Activated CD8-positive, alpha-beta T cell treated with anti-CD3 and anti-CD28 coated beads for 36 hours (primary cell): Measurements from ENCODE around the gene RHBDL2. TPM values are rescaled to one million over a fixed set of nuclear protein-coding genes. Genes with fewer than 3 reads are reported as not detected.

Experiments used
- ATAC-seq: fragments of 200-7000 bp; cut with Tn5 transposase; one replicate; pipeline ENCODE4 v1.10.0; 2021; ENCODE audit warnings: mild to moderate bottlenecking, moderate library complexity
- CTCF ChIA-PET: fragments of 350-600 bp; sonication (Branson Sonifier 250); formaldehyde crosslinking; loops from one replicate; lab custom pipeline; 2021; ENCODE audit warnings: antibody characterized with exemption; lab: Charles Lee
- POLR2A ChIA-PET: fragments of 350-600 bp; sonication (Branson Sonifier 250); formaldehyde crosslinking; loops from one replicate; lab custom pipeline; 2021; ENCODE audit warnings: antibody characterized with exemption; lab: Charles Lee
- DNase-seq: peaks from one replicate; pipeline ENCODE4 v3.0.0-alpha.2; 2020
- H3K27ac Mint-ChIP-seq: one replicate; pipeline ENCODE4 v1.8.0; 2021; ENCODE audit warnings: mild to moderate bottlenecking, mixed read lengths
- H3K27me3 Mint-ChIP-seq: one replicate; pipeline ENCODE4 v1.8.0; 2021; ENCODE audit warnings: mixed read lengths
- H3K36me3 Mint-ChIP-seq: one replicate; pipeline ENCODE4 v1.8.0; 2021; ENCODE audit warnings: low read depth, mixed read lengths
- H3K4me1 Mint-ChIP-seq: one replicate; pipeline ENCODE4 v1.8.0; 2021; ENCODE audit warnings: low read depth, mixed read lengths
- H3K4me3 Mint-ChIP-seq: one replicate; pipeline ENCODE4 v1.8.0; 2021; ENCODE audit warnings: mild to moderate bottlenecking, moderate library complexity, mixed read lengths
- H3K9me3 Mint-ChIP-seq: one replicate; pipeline ENCODE4 v1.8.0; 2021; ENCODE audit warnings: mixed read lengths
- intact Hi-C: fragments of 100-400 bp; cut with micrococcal nuclease; formaldehyde crosslinking; loops from one replicate; pipeline ENCODE4 v1.10.0; 2022
- total RNA-seq, 2 experiments: library from RNA; stranded (reverse); gene quantifications; one replicate each; pipeline ENCODE4 v1.2.3, GENCODE V29; 2021
- TF ChIP-seq, protein P1 (sequence below): fragments of 200-600 bp; IDR thresholded peaks from one replicate; pipeline ENCODE4 v1.8.0; 2022; ENCODE audit warnings: antibody characterized with exemption, mild to moderate bottlenecking

RHBDL2 gene
- total RNA-seq, 2 experiments from 2014 or later = not detected

DNA sequence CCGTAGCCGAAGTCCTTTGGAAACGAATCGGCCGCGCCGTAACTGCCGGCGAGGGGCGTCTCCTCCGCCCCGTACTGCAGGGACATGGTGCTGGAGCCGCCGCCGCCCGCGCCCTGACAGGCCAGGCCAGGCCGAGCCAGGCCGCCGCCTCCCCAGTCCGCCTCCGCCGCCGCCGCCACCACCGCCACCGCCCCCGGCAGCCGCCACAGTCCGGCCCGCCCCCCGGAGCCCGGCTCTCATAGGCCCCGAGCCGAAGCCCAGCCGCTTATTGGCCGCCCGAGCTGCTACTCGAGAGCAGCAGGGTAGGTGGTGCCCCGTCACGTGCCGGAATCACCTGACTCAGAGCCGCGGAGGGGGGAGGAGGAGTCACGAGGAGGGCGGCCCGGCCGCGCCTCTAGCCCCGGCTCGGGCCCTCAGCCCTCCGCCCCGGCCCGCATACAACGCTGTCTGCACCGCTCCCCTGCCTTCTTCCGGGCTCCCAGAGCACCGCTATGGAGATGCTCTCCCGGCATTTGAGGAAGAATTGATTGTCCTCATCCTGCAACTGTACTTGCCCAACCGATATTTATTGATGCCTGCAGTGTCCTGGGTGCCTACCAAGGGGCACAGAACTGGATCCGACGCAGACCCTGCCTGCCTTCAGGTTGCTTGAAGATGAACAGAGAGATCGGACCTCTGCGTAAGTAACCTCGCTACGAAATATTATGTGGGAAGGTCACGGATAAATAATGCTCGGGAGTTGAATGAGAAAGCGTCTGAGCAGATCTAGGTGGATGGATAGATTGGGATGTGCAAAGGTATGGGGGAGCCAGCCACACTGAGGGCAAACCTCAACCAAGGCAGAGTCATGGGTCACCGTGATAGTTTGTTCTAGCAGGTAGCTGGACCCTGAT lies 81.8 kb downstream of the RHBDL2 start, which contains the start of gene RRAGC:
Gene RRAGC (minus strand): TSS at position 212 of the 893 bp plus-strand sequence. CDS start 126 bp downstream, at position 86.
- POLR2A ChIA-PET = no interaction called here
- ATAC-seq = peak; percentile 98
- TF ChIP-seq, protein P1, sequence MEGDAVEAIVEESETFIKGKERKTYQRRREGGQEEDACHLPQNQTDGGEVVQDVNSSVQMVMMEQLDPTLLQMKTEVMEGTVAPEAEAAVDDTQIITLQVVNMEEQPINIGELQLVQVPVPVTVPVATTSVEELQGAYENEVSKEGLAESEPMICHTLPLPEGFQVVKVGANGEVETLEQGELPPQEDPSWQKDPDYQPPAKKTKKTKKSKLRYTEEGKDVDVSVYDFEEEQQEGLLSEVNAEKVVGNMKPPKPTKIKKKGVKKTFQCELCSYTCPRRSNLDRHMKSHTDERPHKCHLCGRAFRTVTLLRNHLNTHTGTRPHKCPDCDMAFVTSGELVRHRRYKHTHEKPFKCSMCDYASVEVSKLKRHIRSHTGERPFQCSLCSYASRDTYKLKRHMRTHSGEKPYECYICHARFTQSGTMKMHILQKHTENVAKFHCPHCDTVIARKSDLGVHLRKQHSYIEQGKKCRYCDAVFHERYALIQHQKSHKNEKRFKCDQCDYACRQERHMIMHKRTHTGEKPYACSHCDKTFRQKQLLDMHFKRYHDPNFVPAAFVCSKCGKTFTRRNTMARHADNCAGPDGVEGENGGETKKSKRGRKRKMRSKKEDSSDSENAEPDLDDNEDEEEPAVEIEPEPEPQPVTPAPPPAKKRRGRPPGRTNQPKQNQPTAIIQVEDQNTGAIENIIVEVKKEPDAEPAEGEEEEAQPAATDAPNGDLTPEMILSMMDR = no peak

DNA sequence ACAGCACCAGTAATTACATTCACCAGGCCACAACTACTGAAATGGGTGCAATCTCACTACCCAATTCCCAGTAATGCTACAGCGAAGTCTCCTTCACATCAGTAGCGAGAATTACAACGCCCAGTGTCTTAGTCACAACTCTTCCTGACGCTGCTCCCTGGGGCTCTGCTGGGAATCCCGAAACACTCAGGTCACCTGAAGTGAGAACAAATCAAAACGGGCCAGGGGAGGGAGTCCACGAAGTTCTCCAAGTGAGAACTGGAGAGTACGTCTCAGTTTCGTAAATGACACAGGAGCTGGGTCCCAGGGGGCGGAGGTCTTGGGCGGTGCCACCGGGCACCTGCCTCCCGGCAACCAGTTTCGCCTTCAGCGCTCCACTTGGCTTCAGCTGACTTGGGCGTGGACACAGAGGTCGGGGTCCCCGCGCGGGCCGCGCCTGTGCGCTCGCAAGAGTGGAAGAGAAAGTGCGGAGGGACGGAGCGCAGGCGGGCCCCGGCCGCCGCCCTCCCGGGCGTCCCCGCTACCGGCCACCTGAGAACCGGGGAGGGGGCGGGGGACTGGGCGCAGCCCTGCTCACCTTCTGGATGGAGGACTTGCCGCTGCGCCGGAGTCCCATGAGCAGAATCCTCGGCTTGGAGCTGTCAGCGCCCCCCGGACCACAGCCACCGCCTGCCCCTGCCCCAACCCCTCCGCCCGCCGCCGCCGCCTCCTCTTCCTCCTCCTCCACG lies 82.6 kb downstream of the RHBDL2 start:
- ATAC-seq = peak; percentile 15
- intact Hi-C loops = loop anchor here (2.0 kb wide), 1 partner anchor 14 kb away; the partner anchor contains the start of gene MYCBP
- ChIA-PET CTCF (interaction anchor here (1.3 kb wide), 1 partner anchor 832 kb away, joined by 3 read pairs; no protein-coding TSS in a partner anchor), POLR2A (no interaction called here)
- TF ChIP-seq, protein P1 = no peak
- Mint-ChIP-seq H3K4me1 (peaks cover 41% of the 10 kb centered on the region), H3K27ac (peak overlapping the region; percentile 81), H3K9me3 (no peaks in the 10 kb centered on the region), H3K36me3 (peaks cover 23% of the 10 kb centered on the region), H3K27me3 (no peaks in the 10 kb centered on the region), H3K4me3 (peak overlapping the region; percentile 86)
- DNase-seq = peak; percentile 62

More for the DNA sequence above, 81.8 kb downstream of the RHBDL2 start, which contains the start of gene RRAGC:
- intact Hi-C loops = loop anchor here (2.0 kb wide), 1 partner anchor 13 kb away; the partner anchor contains the start of gene MYCBP
- DNase-seq = peak; percentile 99
- Mint-ChIP-seq H3K9me3 (no peaks in the 10 kb centered on the region), H3K27ac (peak within 1 kb of the TSS; percentile 81), H3K27me3 (no peaks in the 10 kb centered on the region), H3K4me3 (peak within 1 kb of the TSS; percentile 86), H3K4me1 (peaks cover 38% of the 10 kb centered on the region), H3K36me3 (peaks cover 21% of the 10 kb centered on the region)
- CTCF ChIA-PET = interaction anchor here (0.6 to 1.3 kb wide), 2 partner anchors 14 to 833 kb away, joined by 3 read pairs; partner anchors contain the start of gene MYCBP

DNA sequence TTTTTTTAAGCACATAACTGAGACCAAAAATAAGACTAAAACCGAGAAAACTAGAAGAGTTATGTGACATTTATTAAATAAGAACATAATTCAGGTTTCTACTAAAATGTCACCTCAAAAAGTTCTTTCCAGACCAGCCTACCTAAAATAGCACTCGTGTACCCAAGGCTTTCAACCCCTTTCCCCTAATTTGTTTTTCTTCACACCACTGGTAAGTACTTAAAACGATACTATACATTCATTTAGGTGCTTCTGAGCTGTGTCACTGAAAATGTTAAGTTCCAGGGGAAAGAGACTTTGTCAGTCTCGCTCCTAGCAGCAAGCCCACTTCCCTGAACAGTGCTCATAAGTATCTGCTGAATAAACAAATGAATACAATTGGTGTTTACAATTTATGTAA lies 88.8 kb downstream of the RHBDL2 start:
- ATAC-seq = peak; percentile 90
- Mint-ChIP-seq H3K4me3 (no peak overlapping the region), H3K9me3 (no peaks in the 10 kb centered on the region), H3K4me1 (peaks cover 25% of the 10 kb centered on the region), H3K27ac (peak overlapping the region; percentile 65), H3K36me3 (peaks cover 29% of the 10 kb centered on the region), H3K27me3 (no peaks in the 10 kb centered on the region)
- intact Hi-C loops = no loop called here
- ChIA-PET POLR2A (no interaction called here), CTCF (no interaction called here)
- TF ChIP-seq, protein P1 = no peak
- no peak for DNase-seq

DNA sequence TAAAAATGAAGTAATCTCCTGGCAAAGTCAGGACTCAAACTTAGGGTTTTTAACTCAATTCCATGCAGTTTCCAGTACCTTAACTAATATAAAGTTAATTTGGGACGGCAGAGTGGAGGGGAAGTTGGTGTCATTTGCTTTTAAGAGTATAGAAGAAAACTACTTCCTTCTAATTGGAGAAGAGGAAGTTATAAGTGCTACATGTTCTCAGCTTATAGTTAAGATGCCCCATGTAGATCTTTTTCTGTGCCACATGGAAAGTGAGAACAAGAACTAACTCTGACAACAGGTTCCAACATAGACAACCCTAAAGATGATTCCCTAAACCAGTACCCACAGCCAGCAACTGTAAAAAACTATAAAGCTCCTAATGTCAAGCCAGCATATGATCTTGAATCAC lies 93.6 kb downstream of the RHBDL2 start:
- H3K27ac Mint-ChIP-seq = no peak overlapping the region

More for the DNA sequence above, 93.6 kb downstream of the RHBDL2 start:
- no peaks in the 10 kb centered on the region for H3K9me3 Mint-ChIP-seq
- no peaks in the 10 kb centered on the region for H3K27me3 Mint-ChIP-seq
- no peak for DNase-seq
- ATAC-seq = no peak
- intact Hi-C loops = no loop called here
- H3K36me3 Mint-ChIP-seq = peaks cover 30% of the 10 kb centered on the region
- TF ChIP-seq, protein P1 = no peak
- POLR2A ChIA-PET = interaction anchor here (1.0 kb wide), 1 partner anchor 9 kb away, joined by 3 read pairs; no protein-coding TSS in a partner anchor
- H3K4me3 Mint-ChIP-seq = no peak overlapping the region
- H3K4me1 Mint-ChIP-seq = peaks cover 6% of the 10 kb centered on the region
- CTCF ChIA-PET = interaction anchor here (1.6 kb wide), 1 partner anchor 13 kb away, joined by 4 read pairs; no protein-coding TSS in a partner anchor
